Stimulated activated CD4-positive, alpha-beta T cell treated with anti-CD3 and anti-CD28 coated beads, Interleukin-12 subunit alpha, Interleukin-12 subunit beta, amount 100 ng/mL, for 4 hours (primary cell): ENCODE results near the gene CCDC88C.
"Not testable (repeated sequence)": the region's sequence is repeated elsewhere in the genome, so short reads cannot be mapped to it uniquely, and the experiment has no call there.

ENCODE experiments used
- DNase-seq: peaks from one replicate; pipeline ENCODE4 v3.0.0-alpha.2; 2020

The CCDC88C gene

GRCh38 chr14:91264151-91265150 is 153.2 kb downstream of the CCDC88C start:
- DNase-seq, result no peak

- no peak for DNase-seq
Measured at GRCh38 chr14:91263329-91263728, 154.3 kb downstream of the CCDC88C start.

GRCh38 chr14:91261986-91262549 is 155.6 kb downstream of the CCDC88C start:
- DNase-seq, result no peak

GRCh38 chr14:91261115-91261514 is 156.5 kb downstream of the CCDC88C start:
- no peak for DNase-seq

- no peak for DNase-seq
Measured at GRCh38 chr14:91258876-91259275, 158.7 kb downstream of the CCDC88C start.

GRCh38 chr14:91258011-91258618 is 159.5 kb downstream of the CCDC88C start:
- DNase-seq, result no peak

- DNase-seq, result no peak
Measured at GRCh38 chr14:91257328-91258010, 160.2 kb downstream of the CCDC88C start.

GRCh38 chr14:91256661-91257060 is 161.0 kb downstream of the CCDC88C start:
- DNase-seq, result no peak

- no peak for DNase-seq
Measured at GRCh38 chr14:91255026-91255695, 162.5 kb downstream of the CCDC88C start.

GRCh38 chr14:91254461-91254860 is 163.2 kb downstream of the CCDC88C start:
- no peak for DNase-seq

- no peak for DNase-seq
Measured at GRCh38 chr14:91253795-91254323, 163.8 kb downstream of the CCDC88C start.

GRCh38 chr14:91252871-91253794 is 164.5 kb downstream of the CCDC88C start:
- DNase-seq, result peak; percentile 46

- DNase-seq, result no peak
Measured at GRCh38 chr14:91250912-91251311, 166.7 kb downstream of the CCDC88C start.

- no peak for DNase-seq
Measured at GRCh38 chr14:91249841-91250616, 167.6 kb downstream of the CCDC88C start.

- DNase-seq, result peak; percentile 46
Measured at GRCh38 chr14:91246051-91246852, 171.4 kb downstream of the CCDC88C start.

GRCh38 chr14:91245616-91246015 is 172.0 kb downstream of the CCDC88C start:
- not testable (repeated sequence) for DNase-seq

- DNase-seq, result peak; percentile 57
Measured at GRCh38 chr14:91245029-91245428, 172.6 kb downstream of the CCDC88C start.

- no peak for DNase-seq
Measured at GRCh38 chr14:91244501-91244901, 173.1 kb downstream of the CCDC88C start, which contains the start of gene GPR68. Gene GPR68, minus strand, starts transcription at chr14:91244704. Its CDS starts 9,654 bp downstream, at chr14:91235050.

- no peak for DNase-seq
Measured at GRCh38 chr14:91243074-91243471, 174.5 kb downstream of the CCDC88C start.
